ENCODE measurements around the gene GARIN5A. TPM values are rescaled to one million over a fixed set of nuclear protein-coding genes. Genes with fewer than 3 reads are reported as not detected.

The GARIN5A gene
- total RNA-seq, 4 donors from 2014 or later = 1.7 to 5.9 (median 3.3) TPM

- no peak for DNase-seq (ENCODE audit: low spot score in 2 of 2)
- intact Hi-C loops (cut with DNase I; ENCODE audit: low total_unique reads) = no loop called here
- WGBS, 2 donors = 93 to 95% methylated on average over 25 to 26 of the region's 27 CpGs
- no peak overlapping the region for H3K4me3 ChIP-seq (ENCODE audit: low read depth, poor library complexity, severe bottlenecking)
- no peak for TF ChIP-seq POLR2A (IDR thresholded peaks at IDR 0.05)
- TF ChIP-seq CTCF (IDR thresholded peaks at IDR 0.05) = no peak
Measured at GRCh38 chr19:50481351-50482149, 4.9 kb upstream of the GARIN5A start.

DNA sequence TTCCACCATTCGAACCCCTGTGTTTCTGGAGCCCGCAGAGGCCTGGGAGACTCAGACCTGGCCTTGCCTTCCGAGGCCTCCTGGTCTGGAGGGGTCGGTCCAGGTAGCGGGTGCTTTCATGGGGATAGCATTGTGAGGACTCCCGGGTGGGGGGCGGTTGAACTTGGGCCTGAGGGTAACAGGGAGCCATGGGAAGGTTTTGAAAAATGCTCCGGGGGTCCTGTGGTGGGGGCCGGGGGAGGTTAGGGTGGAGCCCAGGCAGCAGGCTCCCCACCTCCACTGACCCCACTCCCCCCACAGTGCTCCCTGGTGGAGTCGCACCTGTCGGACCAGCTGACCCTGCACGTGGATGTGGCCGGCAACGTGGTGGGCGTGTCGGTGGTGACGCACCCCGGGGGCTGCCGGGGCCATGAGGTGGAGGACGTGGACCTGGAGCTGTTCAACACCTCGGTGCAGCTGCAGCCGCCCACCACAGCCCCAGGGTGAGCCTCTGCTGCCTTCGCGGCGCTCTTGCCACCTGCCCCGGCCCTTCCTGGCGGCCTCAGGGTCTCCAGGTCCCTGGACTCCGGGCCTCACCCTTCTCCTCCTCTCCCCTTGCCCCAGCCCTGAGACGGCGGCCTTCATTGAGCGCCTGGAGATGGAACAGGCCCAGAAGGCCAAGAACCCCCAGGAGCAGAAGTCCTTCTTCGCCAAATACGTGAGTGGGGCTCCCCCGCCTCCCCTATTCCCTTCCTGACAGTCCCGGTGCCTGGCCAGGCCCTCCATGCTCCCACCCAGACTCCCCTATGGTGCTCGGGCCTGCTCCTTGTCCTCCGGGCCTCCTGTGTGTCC is 3.8 kb upstream of the GARIN5A start:
- TF ChIP-seq POLR2A (IDR thresholded peaks at IDR 0.05) (no peak), CTCF (IDR thresholded peaks at IDR 0.05) (no peak)
- WGBS, 2 donors = 89% methylated on average over 35 to 37 of the region's 37 CpGs
- DNase-seq (ENCODE audit: low spot score in 2 of 2) = no peak
- intact Hi-C loops (cut with DNase I; ENCODE audit: low total_unique reads) = no loop called here
- no peak overlapping the region for H3K4me3 ChIP-seq (ENCODE audit: low read depth, poor library complexity, severe bottlenecking)

GRCh38 chr19:50479761-50480251 is 3.2 kb upstream of the GARIN5A start:
- intact Hi-C loops (cut with DNase I; ENCODE audit: low total_unique reads) = no loop called here
- no peak overlapping the region for H3K4me3 ChIP-seq (ENCODE audit: low read depth, poor library complexity, severe bottlenecking)
- TF ChIP-seq CTCF (IDR thresholded peaks at IDR 0.05) = no peak
- no peak for TF ChIP-seq POLR2A (IDR thresholded peaks at IDR 0.05)
- 90 to 98% methylated on average over 11 to 16 of the region's 16 CpGs for WGBS, 2 donors
- DNase-seq (ENCODE audit: low spot score in 2 of 2) = no peak

DNA sequence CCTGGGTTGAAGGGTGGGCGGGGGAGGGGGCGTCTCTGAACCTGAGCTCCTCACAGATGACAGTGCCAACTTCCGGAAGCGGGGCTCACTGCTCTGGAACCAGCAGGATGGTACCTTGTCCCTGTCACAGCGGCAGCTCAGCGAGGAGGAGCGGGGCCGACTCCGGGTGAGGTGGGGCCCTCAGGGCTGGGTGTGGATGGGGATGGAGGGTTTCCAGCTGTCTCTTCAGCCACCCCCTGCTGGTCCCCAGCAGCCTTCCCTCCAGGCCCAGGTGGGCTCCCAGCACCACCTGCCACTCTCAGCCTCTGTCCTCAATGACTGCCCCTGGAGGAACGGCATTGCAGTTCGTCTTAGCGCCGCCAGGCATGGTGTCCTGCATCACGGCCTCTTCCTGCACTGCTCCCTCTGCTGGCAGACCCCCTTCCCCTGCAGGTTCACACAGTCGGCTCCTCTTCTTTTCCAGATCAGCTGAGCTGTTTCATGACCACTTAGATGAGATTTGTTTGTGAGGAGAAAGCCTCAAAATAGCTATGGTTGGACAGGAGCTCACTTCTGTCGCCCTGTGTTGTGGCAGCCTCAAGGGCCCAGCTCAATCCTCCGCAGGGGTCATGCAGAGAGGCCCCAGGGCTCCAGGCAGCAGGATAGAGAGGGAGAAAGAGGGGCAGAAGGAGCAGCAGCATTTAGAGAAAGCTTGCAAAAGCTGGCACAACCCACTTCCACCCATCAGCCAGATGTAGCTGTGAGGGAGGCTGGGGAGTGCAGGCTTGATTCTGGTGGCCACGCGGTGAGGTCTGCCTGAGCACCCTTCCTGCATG is 2.5 kb upstream of the GARIN5A start:
- no peak overlapping the region for H3K4me3 ChIP-seq (ENCODE audit: low read depth, poor library complexity, severe bottlenecking)

More for the DNA sequence above, 2.5 kb upstream of the GARIN5A start:
- WGBS, 2 donors = 76 to 85% methylated on average over 18 to 19 of the region's 19 CpGs
- intact Hi-C loops (cut with DNase I; ENCODE audit: low total_unique reads) = no loop called here
- DNase-seq (ENCODE audit: low spot score in 2 of 2) = no peak
- no peak for TF ChIP-seq CTCF (IDR thresholded peaks at IDR 0.05)
- TF ChIP-seq POLR2A (IDR thresholded peaks at IDR 0.05) = no peak
